Rectal smooth muscle tissue (tissue), 1 donor: ENCODE results near the gene NPTN.
"Not testable (repeated sequence)": the region's sequence is repeated elsewhere in the genome, so short reads cannot be mapped to it uniquely, and the experiment has no call there.

Experiments used
- H3K27ac ChIP-seq: one replicate; pipeline ENCODE4 v1.7.0; 2013; ENCODE audit warnings: low read depth, low read length, inconsistent platforms
- H3K27me3 ChIP-seq: one replicate; pipeline ENCODE4 v1.7.0; 2013; ENCODE audit warnings: low read length; ENCODE audit not compliant: control insufficient read depth, insufficient read depth
- H3K36me3 ChIP-seq: one replicate; pipeline ENCODE4 v1.7.0; 2013; ENCODE audit warnings: low read length; ENCODE audit not compliant: control insufficient read depth, insufficient read depth
- H3K4me1 ChIP-seq: one replicate; pipeline ENCODE4 v1.7.0; 2013; ENCODE audit warnings: low read length; ENCODE audit not compliant: control insufficient read depth, insufficient read depth
- H3K4me3 ChIP-seq: one replicate; pipeline ENCODE4 v1.7.0; 2013; ENCODE audit warnings: low read length
- H3K9ac ChIP-seq: one replicate; pipeline ENCODE4 v1.7.0; 2013; ENCODE audit warnings: low read length

Gene NPTN

GRCh38 chr15:73658645-73659044 is 25.5 kb upstream of the NPTN start:
- H3K9ac ChIP-seq, result no peak overlapping the region

DNA sequence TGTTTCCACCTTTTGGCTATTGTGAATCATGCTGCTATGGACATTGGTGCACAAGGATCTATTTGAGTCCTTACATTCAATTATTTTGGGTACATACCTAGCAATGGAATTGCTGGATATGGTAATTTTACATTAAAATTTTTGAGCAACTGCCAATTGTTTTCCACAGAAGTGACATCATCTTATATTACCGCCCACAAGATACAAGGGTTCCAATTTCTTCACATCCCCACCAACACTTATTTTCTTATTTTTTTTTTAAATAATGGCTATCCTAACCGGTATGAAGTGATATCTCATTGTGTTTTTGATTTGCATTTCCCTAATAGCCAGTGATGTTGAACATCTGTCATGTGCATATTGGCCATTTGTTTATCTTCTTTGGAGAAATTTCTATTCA is 22.5 kb upstream of the NPTN start:
- Histone ChIP-seq H3K9ac (no peak overlapping the region), H3K27me3 (no peaks in the 10 kb centered on the region), H3K4me1 (no peaks in the 10 kb centered on the region), H3K4me3 (no peak overlapping the region), H3K27ac (no peak overlapping the region), H3K36me3 (no peaks in the 10 kb centered on the region)

More at GRCh38 chr15:73658645-73659044, 25.5 kb upstream of the NPTN start:
- no peak overlapping the region for H3K4me3 ChIP-seq
- no peaks in the 10 kb centered on the region for H3K36me3 ChIP-seq
- no peak overlapping the region for H3K27ac ChIP-seq
- no peaks in the 10 kb centered on the region for H3K4me1 ChIP-seq
- no peaks in the 10 kb centered on the region for H3K27me3 ChIP-seq

GRCh38 chr15:73654659-73655058 is 21.5 kb upstream of the NPTN start:
- H3K4me1 ChIP-seq, result no peaks in the 10 kb centered on the region
- no peak overlapping the region for H3K4me3 ChIP-seq
- no peaks in the 10 kb centered on the region for H3K27me3 ChIP-seq
- no peak overlapping the region for H3K9ac ChIP-seq
- H3K27ac ChIP-seq, result no peak overlapping the region
- no peaks in the 10 kb centered on the region for H3K36me3 ChIP-seq

- H3K36me3 ChIP-seq, result no peaks in the 10 kb centered on the region
- H3K4me1 ChIP-seq, result no peaks in the 10 kb centered on the region
- no peaks in the 10 kb centered on the region for H3K27me3 ChIP-seq
- peak overlapping the region; percentile 24 for H3K27ac ChIP-seq
- H3K4me3 ChIP-seq, result no peak overlapping the region
- no peak overlapping the region for H3K9ac ChIP-seq
These were observed 17.4 kb upstream of the NPTN start for GRCh38 chr15:73650416-73651126.

GRCh38 chr15:73648014-73648295 is 14.8 kb upstream of the NPTN start:
- H3K4me1 ChIP-seq, result no peaks in the 10 kb centered on the region
- H3K27me3 ChIP-seq, result no peaks in the 10 kb centered on the region
- H3K9ac ChIP-seq, result no peak overlapping the region
- H3K27ac ChIP-seq, result no peak overlapping the region
- no peak overlapping the region for H3K4me3 ChIP-seq
- H3K36me3 ChIP-seq, result no peaks in the 10 kb centered on the region

- no peaks in the 10 kb centered on the region for H3K4me1 ChIP-seq
- H3K36me3 ChIP-seq, result no peaks in the 10 kb centered on the region
- H3K27me3 ChIP-seq, result no peaks in the 10 kb centered on the region
- H3K9ac ChIP-seq, result no peak overlapping the region
- H3K4me3 ChIP-seq, result no peak overlapping the region
- H3K27ac ChIP-seq, result no peak overlapping the region
These were observed 14.2 kb upstream of the NPTN start for GRCh38 chr15:73647259-73648013.

DNA sequence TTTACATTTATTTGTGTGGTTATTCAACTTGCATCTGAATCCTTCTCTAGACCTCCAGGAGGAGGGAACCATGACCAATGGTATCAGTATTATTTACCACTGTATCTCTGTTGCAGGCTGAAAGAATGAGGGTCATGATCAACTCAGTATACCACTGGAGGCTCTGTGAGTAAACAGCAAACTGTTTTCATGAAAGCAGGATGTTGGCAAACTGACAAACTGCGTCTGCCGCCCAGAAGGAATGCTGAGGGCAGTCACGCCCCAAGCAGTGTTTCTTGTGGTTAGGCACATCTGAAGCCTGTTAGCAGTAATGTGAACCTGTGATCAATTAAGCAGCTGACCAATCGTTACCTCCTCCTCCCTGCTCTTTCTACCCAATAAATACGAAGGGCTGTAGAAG is 6.3 kb upstream of the NPTN start:
- H3K36me3 ChIP-seq, H3K9ac ChIP-seq, H3K27ac ChIP-seq, H3K27me3 ChIP-seq, H3K4me1 ChIP-seq, H3K4me3 ChIP-seq: not testable (repeated sequence)

GRCh38 chr15:73637527-73637926 is 4.3 kb upstream of the NPTN start:
- no peaks in the 10 kb centered on the region for H3K27me3 ChIP-seq
- H3K27ac ChIP-seq, result no peak overlapping the region
- peaks cover 9% of the 10 kb centered on the region for H3K4me1 ChIP-seq
- H3K9ac ChIP-seq, result no peak overlapping the region
- no peaks in the 10 kb centered on the region for H3K36me3 ChIP-seq
- no peak overlapping the region for H3K4me3 ChIP-seq

GRCh38 chr15:73633991-73634495 is 854 bp upstream of the NPTN start:
- peak overlapping the region; percentile 36 for H3K9ac ChIP-seq
- no peaks in the 10 kb centered on the region for H3K36me3 ChIP-seq
- H3K4me3 ChIP-seq, result peak overlapping the region; percentile 64
- no peaks in the 10 kb centered on the region for H3K27me3 ChIP-seq
- peaks cover 25% of the 10 kb centered on the region for H3K4me1 ChIP-seq
- peak overlapping the region; percentile 81 for H3K27ac ChIP-seq

DNA sequence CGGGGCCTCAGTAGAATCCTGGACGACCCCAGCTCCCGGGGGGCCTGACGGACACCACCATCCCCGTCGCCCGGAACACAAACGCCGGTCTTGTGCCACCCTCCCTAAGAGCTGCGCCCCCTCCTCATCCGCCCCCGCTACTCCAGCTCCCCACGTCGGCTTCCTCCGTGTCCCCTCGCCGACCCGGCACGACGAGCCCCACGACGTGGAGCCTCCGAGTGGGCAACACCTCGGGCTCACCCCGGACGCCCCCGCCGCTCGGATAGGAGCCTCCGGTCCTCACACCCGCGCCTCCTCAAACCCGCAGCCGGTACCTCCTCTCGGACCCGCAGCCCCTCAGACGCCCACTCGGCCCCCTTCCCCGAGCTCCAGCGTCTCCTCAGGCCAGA is 525 bp downstream of the NPTN start:
- Histone ChIP-seq H3K4me1 (peaks cover 35% of the 10 kb centered on the region), H3K4me3 (peak overlapping the region; percentile 89)

DNA sequence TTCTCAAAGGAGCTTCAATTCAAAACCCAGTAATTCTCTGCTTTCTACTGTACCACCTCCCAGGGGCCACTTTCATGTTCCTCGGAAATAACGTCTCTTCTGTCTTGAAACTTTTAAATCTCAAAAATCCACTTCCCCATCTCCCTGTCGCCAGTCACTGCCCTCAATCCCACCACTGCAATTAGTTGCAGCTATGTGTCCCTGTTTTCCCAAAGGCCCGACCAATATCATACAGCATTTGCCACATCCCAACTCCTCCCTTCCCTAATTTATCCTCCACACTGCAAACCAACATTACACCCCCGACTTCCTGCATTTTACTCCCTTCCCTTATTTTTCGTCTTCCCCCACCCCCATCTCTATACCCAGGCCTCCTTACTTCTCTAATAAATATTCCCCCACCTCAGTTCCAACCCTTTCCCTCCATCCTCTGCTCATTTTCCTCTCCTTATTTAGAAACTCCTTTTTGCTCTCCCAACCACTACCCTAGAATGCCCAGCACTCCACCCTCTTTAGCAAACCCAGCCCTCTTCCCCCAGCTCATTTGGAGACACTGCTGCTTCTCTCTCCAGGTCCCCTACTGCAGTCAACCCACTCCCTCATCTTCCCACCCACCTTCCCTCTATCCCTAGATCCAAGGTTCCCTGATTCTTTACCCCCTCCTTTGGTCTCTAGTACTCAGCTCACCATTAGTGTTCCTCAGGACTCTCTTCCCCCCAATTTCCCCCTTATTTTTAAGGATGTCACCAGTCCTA is 1.1 kb downstream of the NPTN start:
- H3K27ac ChIP-seq, result peak overlapping the region; percentile 95
- H3K9ac ChIP-seq, result peak overlapping the region; percentile 84
- H3K4me1 ChIP-seq, result peaks cover 35% of the 10 kb centered on the region

More for the DNA sequence above, 525 bp downstream of the NPTN start:
- Histone ChIP-seq H3K9ac (peak overlapping the region; percentile 84), H3K27me3 (no peaks in the 10 kb centered on the region), H3K36me3 (no peaks in the 10 kb centered on the region), H3K27ac (peak overlapping the region; percentile 95)

DNA sequence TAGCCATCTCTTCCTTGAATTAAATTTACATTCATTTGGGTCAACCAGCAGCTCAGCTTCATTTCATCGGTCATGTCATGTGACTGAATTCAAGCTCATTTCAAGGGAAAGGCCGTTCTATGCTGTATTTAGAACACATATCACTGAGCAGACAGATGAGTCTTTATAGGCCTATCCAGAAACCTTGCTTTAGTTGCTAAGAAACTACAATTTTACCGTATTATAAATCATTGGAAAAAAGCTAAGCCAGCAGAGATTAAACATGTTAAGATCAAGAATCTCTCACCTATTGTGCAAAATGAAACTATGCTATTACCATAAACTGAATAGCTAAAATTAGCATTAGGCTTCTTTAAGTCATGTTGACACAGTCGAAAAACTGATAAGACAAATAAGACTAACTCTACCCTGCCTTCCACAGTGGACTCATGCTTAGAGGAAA is 2.2 kb downstream of the NPTN start:
- Histone ChIP-seq H3K4me3 (peak overlapping the region; percentile 47), H3K36me3 (no peaks in the 10 kb centered on the region), H3K27me3 (no peaks in the 10 kb centered on the region), H3K4me1 (peaks cover 43% of the 10 kb centered on the region), H3K27ac (peak overlapping the region; percentile 95), H3K9ac (no peak overlapping the region)

More for the DNA sequence above, 1.1 kb downstream of the NPTN start:
- Histone ChIP-seq H3K27me3 (no peaks in the 10 kb centered on the region), H3K36me3 (no peaks in the 10 kb centered on the region), H3K4me3 (peak overlapping the region; percentile 89)
